ENCODE measurements around the gene BLOC1S4. TPM values are rescaled to one million over a fixed set of nuclear protein-coding genes. Genes with fewer than 3 reads are reported as not detected.
"Not testable (repeated sequence)": the region's sequence is repeated elsewhere in the genome, so short reads cannot be mapped to it uniquely, and the experiment has no call there.

Gene BLOC1S4
- total RNA-seq, 1 experiment from 2014 or later = 18.2 TPM

- no peaks in the 10 kb centered on the region for H3K27me3 ChIP-seq
- no peak for DNase-seq
- no peak overlapping the region for H3K27ac ChIP-seq
- H3K9me3 ChIP-seq (replicated peaks) = no peaks in the 10 kb centered on the region
- no peaks in the 10 kb centered on the region for H3K36me3 ChIP-seq
- peaks cover 28% of the 10 kb centered on the region for H3K4me1 ChIP-seq
- H3K4me3 ChIP-seq = no peak overlapping the region
Observed at GRCh38 chr4:6751611-6752485, 35.9 kb downstream of the BLOC1S4 start.

GRCh38 chr4:6752486-6752829 lies 36.5 kb downstream of the BLOC1S4 start:
- DNase-seq = no peak
- H3K27ac ChIP-seq = no peak overlapping the region
- H3K4me1 ChIP-seq = peaks cover 22% of the 10 kb centered on the region
- H3K4me3 ChIP-seq = no peak overlapping the region
- H3K9me3 ChIP-seq (replicated peaks) = no peaks in the 10 kb centered on the region
- H3K27me3 ChIP-seq = no peaks in the 10 kb centered on the region
- H3K36me3 ChIP-seq = no peaks in the 10 kb centered on the region

- H3K36me3 ChIP-seq = no peaks in the 10 kb centered on the region
- no peaks in the 10 kb centered on the region for H3K27me3 ChIP-seq
- H3K9me3 ChIP-seq (replicated peaks) = no peaks in the 10 kb centered on the region
- no peak for DNase-seq
- H3K4me1 ChIP-seq = peaks cover 21% of the 10 kb centered on the region
- H3K4me3 ChIP-seq = no peak overlapping the region
- H3K27ac ChIP-seq = no peak overlapping the region
Observed at GRCh38 chr4:6753103-6753560, 37.2 kb downstream of the BLOC1S4 start.

GRCh38 chr4:6753891-6754290 lies 37.9 kb downstream of the BLOC1S4 start:
- no peak overlapping the region for H3K27ac ChIP-seq
- no peak overlapping the region for H3K4me3 ChIP-seq
- H3K9me3 ChIP-seq (replicated peaks) = no peaks in the 10 kb centered on the region
- no peaks in the 10 kb centered on the region for H3K36me3 ChIP-seq
- DNase-seq = no peak
- no peaks in the 10 kb centered on the region for H3K27me3 ChIP-seq
- peaks cover 13% of the 10 kb centered on the region for H3K4me1 ChIP-seq

GRCh38 chr4:6754481-6755087 lies 38.6 kb downstream of the BLOC1S4 start:
- no peaks in the 10 kb centered on the region for H3K27me3 ChIP-seq

GRCh38 chr4:6755088-6755753 lies 39.2 kb downstream of the BLOC1S4 start:
- no peaks in the 10 kb centered on the region for H3K9me3 ChIP-seq (replicated peaks)
- no peak for DNase-seq
- no peak overlapping the region for H3K27ac ChIP-seq
- H3K4me3 ChIP-seq = no peak overlapping the region
- H3K4me1 ChIP-seq = peaks cover 12% of the 10 kb centered on the region; the same call in 1 of the 2 replicates
- H3K36me3 ChIP-seq = no peaks in the 10 kb centered on the region
- no peaks in the 10 kb centered on the region for H3K27me3 ChIP-seq

More at GRCh38 chr4:6754481-6755087, 38.6 kb downstream of the BLOC1S4 start:
- no peak overlapping the region for H3K4me3 ChIP-seq
- no peak for DNase-seq
- H3K27ac ChIP-seq = no peak overlapping the region
- peaks cover 10% of the 10 kb centered on the region; the same call in 1 of the 2 replicates for H3K4me1 ChIP-seq
- H3K36me3 ChIP-seq = no peaks in the 10 kb centered on the region
- no peaks in the 10 kb centered on the region for H3K9me3 ChIP-seq (replicated peaks)

- not testable (repeated sequence) for H3K9me3 ChIP-seq (replicated peaks); H3K4me3 ChIP-seq; H3K27me3 ChIP-seq; DNase-seq; H3K27ac ChIP-seq; H3K36me3 ChIP-seq
- peaks cover 12% of the 10 kb centered on the region; the same call in 1 of the 2 replicates for H3K4me1 ChIP-seq
Observed at GRCh38 chr4:6756345-6756744, 40.4 kb downstream of the BLOC1S4 start.

GRCh38 chr4:6758728-6759127 lies 42.8 kb downstream of the BLOC1S4 start:
- Histone ChIP-seq H3K9me3 (replicated peaks) (no peaks in the 10 kb centered on the region), H3K4me3 (no peak overlapping the region), H3K27me3 (peaks cover 4% of the 10 kb centered on the region; the same call in 1 of the 2 replicates), H3K36me3 (no peaks in the 10 kb centered on the region), H3K27ac (no peak overlapping the region), H3K4me1 (peaks cover 10% of the 10 kb centered on the region; the same call in 1 of the 2 replicates)
- no peak for DNase-seq

GRCh38 chr4:6760865-6761264 lies 44.9 kb downstream of the BLOC1S4 start:
- H3K4me1 ChIP-seq = peaks cover 10% of the 10 kb centered on the region; the same call in 1 of the 2 replicates
- no peak overlapping the region for H3K27ac ChIP-seq

GRCh38 chr4:6761649-6762615 lies 46.0 kb downstream of the BLOC1S4 start:
- Histone ChIP-seq H3K27ac (no peak overlapping the region), H3K4me3 (peak overlapping the region; percentile 8; the same call in 1 of the 2 replicates), H3K27me3 (peaks cover 8% of the 10 kb centered on the region), H3K9me3 (replicated peaks) (no peaks in the 10 kb centered on the region), H3K36me3 (no peaks in the 10 kb centered on the region), H3K4me1 (peaks cover 10% of the 10 kb centered on the region; the same call in 1 of the 2 replicates)
- DNase-seq = no peak

More at GRCh38 chr4:6760865-6761264, 44.9 kb downstream of the BLOC1S4 start:
- Histone ChIP-seq H3K9me3 (replicated peaks) (no peaks in the 10 kb centered on the region), H3K27me3 (peaks cover 8% of the 10 kb centered on the region), H3K36me3 (no peaks in the 10 kb centered on the region), H3K4me3 (no peak overlapping the region)
- no peak for DNase-seq

- H3K27me3 ChIP-seq = peaks cover 8% of the 10 kb centered on the region
- no peaks in the 10 kb centered on the region for H3K36me3 ChIP-seq
- H3K4me1 ChIP-seq = peaks cover 19% of the 10 kb centered on the region; the same call in 1 of the 2 replicates
- no peak overlapping the region for H3K27ac ChIP-seq
- peak in 1 of 2 experiments; percentile 51 for DNase-seq
- no peaks in the 10 kb centered on the region for H3K9me3 ChIP-seq (replicated peaks)
- H3K4me3 ChIP-seq = no peak overlapping the region
Observed at GRCh38 chr4:6763330-6763851, 47.4 kb downstream of the BLOC1S4 start.

GRCh38 chr4:6764976-6765620 lies 49.1 kb downstream of the BLOC1S4 start:
- Histone ChIP-seq H3K4me1 (peaks cover 19% of the 10 kb centered on the region; the same call in 1 of the 2 replicates), H3K27me3 (peaks cover 8% of the 10 kb centered on the region), H3K27ac (no peak overlapping the region), H3K36me3 (no peaks in the 10 kb centered on the region), H3K9me3 (replicated peaks) (no peaks in the 10 kb centered on the region), H3K4me3 (no peak overlapping the region)
- DNase-seq = no peak

- H3K4me3 ChIP-seq = no peak overlapping the region
- peaks cover 8% of the 10 kb centered on the region for H3K27me3 ChIP-seq
- H3K4me1 ChIP-seq = peaks cover 18% of the 10 kb centered on the region; the same call in 1 of the 2 replicates
- no peak for DNase-seq
- no peaks in the 10 kb centered on the region for H3K9me3 ChIP-seq (replicated peaks)
- H3K27ac ChIP-seq = no peak overlapping the region
- H3K36me3 ChIP-seq = no peaks in the 10 kb centered on the region
Observed at GRCh38 chr4:6765703-6766102, 49.7 kb downstream of the BLOC1S4 start.

Data from SJCRH30 (cell line).